Right lobe of liver (tissue), 4 donors: ENCODE measurements around the gene BCKDHB.

Source experiments
- CTCF ChIP-seq, 4 donors: fragments of 200-600 bp in 3 of 4; fragments of 450-650 bp in 1 of 4; IDR thresholded peaks; one replicate each; pipeline versions ENCODE4 v1.5.1 to v1.8.0; 2016 to 2022; ENCODE audit warnings: antibody characterized with exemption in 4 of 4, mild to moderate bottlenecking in 2 of 4
- POLR2A ChIP-seq: fragments of 450-650 bp; IDR thresholded peaks from one replicate; pipeline ENCODE4 v1.6.1; 2017; ENCODE audit warnings: antibody characterized with exemption, mild to moderate bottlenecking
- donor health status: DM: no; HTN: no; CAD: no.
- donor health status: DM: no; HTN: no; CAD: no.
- donor health status: DM: no; HTN: yes; CAD: no.

DNA sequence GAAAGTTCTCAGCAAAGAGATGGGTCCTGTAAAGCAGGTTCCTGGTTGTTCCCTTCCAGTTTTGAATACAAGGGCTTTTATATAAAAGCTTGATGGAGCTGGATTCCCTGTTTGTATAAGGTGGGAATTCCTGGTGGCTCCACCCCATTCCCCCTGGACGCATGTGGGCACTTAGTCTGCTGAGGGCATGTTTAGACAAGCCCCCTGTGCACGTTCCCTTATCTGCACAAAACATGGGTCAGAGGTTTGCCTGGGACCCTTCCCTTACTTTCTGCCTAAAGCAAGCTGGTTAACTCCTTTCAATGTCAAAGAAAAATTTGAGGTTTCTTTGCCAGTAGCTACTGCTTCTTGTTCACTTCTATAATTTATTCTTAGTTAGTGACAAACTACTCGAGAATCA is 181.1 kb downstream of the BCKDHB start:
- no peak for TF ChIP-seq POLR2A
- no peak for TF ChIP-seq CTCF (IDR thresholded peaks at IDR 0.05)
